GM21367 (cell line): ENCODE data around the gene PSMB11.
"Not testable (repeated sequence)": the region's sequence is repeated elsewhere in the genome, so short reads cannot be mapped to it uniquely, and the experiment has no call there.

Experiments used
- ATAC-seq: cut with Tn5 transposase; IDR thresholded peaks from one replicate; pipeline ENCODE4 v1.9.1; 2021; ENCODE audit not compliant: unreplicated experiment

Gene PSMB11, protein sequence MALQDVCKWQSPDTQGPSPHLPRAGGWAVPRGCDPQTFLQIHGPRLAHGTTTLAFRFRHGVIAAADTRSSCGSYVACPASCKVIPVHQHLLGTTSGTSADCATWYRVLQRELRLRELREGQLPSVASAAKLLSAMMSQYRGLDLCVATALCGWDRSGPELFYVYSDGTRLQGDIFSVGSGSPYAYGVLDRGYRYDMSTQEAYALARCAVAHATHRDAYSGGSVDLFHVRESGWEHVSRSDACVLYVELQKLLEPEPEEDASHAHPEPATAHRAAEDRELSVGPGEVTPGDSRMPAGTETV

DNA sequence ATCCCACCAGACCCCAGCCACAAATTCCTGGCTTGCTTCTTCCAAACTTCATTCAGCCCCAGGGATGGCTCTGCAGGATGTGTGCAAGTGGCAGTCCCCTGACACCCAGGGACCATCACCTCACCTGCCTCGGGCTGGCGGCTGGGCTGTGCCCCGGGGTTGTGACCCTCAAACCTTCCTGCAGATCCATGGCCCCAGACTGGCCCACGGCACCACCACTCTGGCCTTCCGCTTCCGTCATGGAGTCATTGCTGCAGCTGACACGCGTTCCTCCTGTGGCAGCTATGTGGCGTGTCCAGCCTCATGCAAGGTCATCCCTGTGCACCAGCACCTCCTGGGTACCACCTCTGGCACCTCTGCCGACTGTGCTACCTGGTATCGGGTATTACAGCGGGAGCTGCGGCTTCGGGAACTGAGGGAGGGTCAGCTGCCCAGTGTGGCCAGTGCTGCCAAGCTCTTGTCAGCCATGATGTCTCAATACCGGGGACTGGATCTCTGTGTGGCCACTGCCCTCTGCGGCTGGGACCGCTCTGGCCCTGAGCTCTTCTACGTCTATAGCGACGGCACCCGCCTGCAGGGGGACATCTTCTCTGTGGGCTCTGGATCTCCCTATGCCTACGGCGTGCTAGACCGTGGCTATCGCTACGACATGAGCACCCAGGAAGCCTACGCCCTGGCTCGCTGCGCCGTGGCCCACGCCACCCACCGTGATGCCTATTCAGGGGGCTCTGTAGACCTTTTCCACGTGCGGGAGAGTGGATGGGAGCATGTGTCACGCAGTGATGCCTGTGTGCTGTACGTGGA lies at the start of gene PSMB11:
PSMB11 (plus strand) TSS at position 51 of the 804 bp plus-strand sequence; CDS start at position 65, 14 bp downstream.
- no peak for ATAC-seq

DNA sequence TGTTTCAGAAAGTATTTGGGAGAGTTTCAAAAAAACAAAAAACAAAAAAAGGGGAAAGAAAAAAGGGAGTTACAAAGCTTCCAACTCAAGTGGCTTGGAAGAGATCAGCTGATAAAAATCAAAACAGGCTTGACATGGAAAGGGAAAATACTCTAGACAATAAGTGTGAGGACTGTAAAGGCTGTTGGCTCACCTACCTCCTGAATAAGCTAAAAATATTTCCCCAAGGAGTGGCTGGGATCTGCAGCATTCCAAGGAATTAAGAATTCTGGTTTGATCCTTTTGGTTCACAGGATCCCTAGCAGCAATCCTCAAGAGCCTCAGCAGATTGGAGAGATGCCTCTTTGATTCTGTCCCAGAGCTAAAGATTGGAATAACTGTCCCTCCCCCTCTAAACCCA lies 48.5 kb upstream of the PSMB11 start:
- ATAC-seq, result no peak

DNA sequence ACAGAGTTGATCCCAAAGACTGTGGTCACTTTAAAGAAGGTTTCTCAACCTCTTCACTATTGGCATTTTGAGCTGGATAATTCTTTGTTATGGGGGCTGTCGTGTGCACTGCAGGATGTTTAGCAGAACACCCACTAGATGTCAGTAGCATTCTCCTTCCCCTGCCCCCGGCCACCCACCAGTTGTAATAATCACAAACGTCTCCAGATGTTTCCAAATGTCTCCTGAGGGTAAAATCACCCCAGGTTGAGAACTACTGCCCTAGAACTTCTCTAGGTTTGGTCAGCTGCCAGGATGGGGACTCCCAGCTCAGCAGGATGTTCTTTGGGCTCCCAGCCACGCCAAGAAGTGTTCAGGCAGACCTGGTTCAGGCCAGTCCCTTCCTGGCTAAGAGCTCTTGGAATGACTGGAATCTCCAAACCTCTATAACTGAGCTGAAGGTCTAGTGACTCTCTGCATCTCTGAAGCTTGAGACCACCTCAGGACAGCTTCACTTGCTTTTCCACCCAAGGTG lies 47.2 kb upstream of the PSMB11 start:
- ATAC-seq, result no peak

DNA sequence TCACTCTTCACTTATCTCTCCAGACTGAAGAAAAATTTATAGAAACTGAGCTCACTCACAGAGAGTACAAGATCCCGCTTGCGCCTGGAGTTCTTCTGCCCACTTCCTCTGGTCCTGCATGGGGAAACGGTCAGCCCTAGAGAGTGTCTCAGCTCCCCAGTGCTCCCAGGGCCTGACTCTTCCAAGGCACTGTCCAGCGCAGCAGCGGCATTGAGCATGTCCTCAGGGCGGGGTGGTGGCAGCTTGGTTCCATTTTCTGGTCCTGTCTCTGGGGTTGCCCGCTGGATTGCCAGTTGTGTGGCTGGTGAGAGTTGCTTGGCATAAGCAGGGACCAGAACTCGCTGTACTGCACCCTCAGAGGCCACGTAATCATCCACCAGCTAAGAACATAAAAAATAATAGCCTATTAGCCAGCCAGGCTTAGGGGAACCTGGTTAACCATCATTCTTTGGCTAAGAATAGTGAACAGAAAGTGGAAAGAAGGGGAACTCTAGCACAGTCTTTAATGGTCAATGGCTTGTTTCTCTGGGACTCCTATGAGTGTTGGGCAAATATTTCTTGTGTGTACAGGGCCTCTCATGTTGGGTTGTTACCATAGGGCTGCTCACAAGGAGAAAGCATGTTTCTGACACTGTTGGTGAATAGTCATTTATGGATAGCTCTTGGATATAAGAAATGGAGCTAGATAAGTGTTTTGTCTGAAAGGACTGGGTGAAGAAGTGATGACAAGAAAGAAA lies 46.0 kb upstream of the PSMB11 start:
- ATAC-seq, result no peak

DNA sequence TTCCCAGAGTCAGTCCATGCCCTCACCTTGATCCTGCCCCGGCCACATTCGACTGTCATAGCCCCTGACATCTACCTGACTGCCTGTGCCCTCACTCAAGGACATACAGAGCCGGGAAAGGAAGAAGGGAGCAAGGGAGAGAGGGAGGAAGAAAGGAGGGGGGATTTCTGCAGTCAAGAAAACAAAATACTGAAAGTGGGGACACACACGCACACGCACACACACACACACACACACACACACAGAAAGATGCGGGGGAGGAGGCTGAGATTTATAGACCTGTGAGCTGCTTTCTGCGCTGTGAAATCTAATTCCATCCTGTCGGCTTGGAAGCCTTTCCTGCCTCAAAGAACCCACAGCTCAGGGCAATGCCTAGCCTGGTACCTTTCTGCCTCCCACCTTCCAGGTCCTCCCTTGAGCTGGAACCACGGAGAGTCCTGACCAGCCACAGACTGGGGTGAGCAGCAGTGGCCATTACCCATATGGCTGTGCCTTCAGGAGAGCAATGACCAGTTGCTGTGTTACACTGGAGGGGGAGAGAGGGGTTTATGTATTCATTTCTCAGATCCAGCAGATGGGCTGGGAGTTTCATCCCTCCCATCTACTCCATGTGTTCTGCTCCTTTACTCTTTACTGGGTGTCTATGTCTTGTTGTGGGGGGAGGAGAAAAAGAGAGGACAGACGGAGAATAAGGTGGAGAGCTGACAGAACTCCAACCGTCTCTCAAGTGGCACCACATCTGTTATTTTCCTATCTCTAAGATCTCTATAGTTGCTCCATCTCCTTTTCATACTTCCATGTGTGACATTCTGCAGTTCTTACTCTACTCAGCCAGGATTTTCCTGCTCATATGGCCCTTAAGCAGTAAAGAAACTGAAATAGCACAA lies 45.0 kb upstream of the PSMB11 start:
- no peak for ATAC-seq

DNA sequence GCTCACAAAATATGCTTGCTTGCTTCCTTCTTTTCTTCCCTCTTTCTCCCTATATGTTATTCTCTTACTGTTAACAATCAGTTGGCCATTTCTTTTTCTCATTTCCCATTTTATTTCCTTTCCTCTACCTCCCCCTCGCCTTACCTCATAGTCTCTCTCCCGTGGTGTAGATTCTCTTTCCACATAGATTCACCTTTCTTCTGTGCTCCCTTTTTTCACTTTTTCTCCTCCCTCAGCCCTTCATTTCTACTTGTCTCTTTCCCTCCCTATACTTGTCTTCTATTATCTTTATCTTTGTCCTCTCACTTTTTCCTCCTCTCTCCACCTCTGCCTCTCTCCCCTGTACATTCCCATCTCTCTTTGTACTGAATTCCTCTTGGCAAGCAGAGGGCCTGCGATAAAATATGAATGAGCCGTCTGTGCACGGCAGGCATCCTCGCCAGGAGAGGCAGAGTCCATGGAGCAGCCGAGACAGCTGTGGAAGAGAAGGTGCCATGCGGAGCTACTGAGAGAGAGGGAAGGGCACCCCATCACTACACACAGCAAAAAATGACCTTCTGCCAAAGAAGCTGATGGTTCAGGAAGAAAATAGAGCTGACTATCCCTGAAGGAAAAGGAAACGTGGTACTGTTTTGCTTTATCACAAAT lies 44.2 kb upstream of the PSMB11 start:
- ATAC-seq, result no peak

DNA sequence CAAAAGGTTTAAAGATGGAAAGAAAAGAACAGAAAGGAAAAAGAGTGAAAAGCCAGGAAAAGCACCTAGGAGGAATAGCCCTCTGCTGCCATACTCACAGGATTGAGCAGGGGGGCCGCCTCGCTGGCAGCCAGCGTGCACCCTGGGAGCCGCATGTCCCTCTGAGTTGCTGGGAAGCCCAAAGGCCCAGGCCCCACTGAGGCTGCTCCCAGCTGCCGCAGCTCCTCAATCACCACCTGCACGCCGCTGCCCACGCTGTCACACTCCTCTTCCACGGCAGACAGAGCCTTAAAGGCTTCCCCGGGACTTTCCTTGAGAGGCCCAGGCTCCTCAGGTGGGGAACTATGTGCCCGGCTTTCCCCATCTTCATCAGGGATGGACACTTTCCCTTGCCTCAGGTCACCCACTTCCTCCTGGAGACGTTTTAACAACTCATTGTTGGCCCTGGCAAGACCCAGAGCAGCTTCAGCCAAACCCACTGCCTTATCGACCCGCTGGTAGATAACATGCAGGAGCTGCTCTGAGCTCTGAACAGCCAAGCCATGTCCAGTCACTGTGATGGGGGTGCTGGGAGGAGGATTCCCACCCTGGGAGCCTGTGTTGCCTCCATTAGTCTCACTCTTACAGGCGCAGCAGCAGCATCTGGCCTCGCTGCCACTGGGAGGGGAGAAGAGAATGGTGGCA lies 43.5 kb upstream of the PSMB11 start:
- no peak for ATAC-seq

DNA sequence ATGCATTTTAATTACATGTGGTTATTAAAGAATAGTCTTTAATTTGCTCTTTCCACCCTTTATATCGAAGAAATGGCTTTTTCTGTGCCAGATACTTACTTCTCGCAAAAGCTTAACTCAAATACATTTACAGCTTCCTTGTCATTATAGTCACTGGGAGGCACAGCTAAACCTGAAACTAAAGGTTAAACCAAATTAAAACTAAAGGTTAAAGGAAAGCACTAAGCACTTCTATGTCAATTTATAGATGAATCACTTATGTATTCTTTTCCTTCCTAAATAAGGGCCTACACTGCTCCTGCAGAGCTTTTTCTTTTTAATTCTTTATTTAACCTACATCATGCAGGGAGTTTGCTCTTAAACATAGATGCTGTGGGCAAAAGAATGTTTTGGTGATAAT lies 41.2 kb upstream of the PSMB11 start:
- no peak for ATAC-seq

DNA sequence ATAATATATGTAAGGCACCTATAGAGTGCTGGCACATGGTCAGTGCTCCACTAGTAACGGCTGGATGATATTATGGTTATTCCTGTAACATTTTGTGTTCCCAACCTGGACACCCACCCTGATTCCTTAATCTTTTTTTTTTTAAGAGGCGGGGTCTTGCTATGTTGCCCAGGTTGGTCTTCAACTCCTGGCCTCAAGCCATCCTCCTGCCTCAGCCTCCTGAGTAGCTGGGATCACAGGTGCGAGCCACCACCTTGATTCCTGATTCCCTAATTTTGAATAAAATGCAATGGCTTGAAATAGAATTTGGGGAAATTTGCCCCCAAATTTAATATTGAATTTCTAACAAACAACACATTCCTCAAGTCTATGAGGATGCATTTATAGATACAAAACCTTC lies 39.4 kb upstream of the PSMB11 start:
- no peak for ATAC-seq

DNA sequence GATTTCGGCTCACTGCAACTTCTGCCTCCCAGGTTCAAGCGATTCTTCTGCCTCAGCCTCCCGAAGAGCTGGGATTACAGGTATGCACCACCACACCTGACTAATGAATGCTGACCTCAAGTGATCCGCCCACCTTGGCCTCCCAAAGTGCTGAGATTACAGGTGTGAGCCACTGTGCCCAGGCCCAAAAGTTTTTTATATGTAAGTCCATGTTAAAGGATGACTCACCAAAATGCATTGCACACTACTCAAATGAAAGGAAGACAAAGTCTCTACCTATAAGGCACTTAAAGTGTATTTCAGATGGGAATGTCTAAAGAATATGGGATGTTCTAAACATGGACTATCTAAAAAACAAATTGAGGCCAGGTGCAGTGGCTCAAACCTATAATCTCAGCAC lies 37.7 kb upstream of the PSMB11 start:
- ATAC-seq, result not testable (repeated sequence)

DNA sequence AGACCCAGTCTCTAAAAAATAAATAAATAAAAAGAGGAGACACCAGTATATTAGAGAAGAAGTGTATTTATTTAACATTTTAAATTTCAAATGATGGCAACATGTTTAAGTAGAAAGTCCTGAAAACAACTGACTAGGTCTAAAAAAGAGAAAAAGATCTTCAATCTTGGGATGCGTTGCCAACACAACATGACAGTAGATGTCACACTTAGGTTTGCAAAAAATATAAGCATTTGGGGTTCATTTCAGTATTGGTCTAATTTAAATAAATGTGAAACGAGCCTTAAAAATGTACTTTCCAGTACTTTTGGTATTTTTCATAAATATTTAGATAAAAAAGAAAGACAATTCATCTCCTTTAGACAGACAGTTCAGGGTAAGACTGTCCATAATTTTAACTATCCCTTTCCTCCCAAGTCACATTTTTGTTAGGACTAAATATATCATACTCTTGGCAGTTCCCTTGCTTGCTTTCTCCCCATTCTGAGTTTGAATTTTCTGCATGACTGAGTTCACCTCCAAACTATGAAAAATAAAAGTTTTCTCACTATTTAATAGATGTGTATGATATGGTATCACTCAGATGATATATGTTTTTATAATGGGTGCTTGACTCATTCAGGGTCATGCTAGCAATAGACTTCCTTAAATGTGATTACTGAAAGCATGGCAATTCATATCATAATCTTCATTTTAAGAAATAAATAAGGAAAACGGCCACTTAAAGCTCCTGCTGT lies 36.4 kb upstream of the PSMB11 start:
- no peak for ATAC-seq

DNA sequence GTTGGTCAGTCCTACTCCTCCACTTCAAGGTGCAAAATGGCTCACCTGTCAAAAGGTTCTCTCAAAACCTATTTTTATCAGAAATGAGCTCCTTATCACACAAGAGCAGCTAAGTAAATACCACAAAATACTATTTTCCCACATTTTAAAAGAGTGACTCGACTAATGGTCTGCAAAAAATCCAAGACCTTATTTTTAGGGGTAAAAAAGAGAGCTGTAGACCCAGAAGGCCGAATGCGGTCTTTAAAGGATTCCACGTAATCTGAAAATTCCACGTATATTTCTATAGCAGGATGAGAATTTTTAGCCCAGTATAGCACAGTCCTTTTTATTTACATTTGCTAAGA lies 35.9 kb upstream of the PSMB11 start:
- ATAC-seq, result no peak

DNA sequence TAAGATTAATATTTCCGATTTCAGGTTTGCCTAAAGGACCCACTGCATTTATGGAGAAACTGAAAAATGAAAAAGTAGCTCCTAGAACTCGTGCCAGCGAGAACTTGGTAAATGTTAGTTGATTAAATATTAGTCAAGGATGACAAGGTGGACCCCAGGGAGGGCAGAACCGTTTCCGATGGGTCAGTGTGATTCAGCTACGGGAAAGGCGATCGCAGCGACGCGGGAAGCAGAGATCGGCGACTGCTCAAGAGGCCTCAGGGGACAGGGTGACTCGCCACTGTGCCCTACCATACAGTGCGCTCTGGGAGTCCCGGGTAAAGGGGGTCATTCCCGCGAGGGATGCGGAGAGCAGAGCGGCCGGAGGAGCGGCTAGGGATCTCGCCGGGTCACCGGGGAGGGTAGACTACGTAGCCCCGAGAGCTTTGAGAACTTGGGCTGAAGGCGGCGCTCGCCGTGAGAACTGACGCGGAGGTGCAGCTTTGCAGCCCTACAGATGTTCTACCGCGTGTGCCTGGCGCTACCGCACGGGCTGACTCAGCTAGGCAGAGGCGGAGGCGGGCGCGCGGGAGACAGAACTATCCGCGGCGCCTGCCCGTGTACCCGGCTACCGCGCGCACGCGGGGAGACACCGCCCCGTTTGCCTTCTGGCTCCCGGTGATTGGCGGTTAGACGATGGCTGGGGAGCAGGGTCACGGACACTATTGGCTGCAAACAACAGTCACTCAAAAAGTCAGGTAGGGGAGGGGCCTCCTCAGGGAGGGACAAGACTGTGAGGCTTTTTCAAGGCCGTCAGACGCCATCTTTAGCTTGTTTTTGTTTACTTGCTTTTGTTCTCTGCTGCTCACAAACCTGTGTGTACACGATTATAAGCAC lies 35.2 kb upstream of the PSMB11 start:
- peak; percentile 87 for ATAC-seq

DNA sequence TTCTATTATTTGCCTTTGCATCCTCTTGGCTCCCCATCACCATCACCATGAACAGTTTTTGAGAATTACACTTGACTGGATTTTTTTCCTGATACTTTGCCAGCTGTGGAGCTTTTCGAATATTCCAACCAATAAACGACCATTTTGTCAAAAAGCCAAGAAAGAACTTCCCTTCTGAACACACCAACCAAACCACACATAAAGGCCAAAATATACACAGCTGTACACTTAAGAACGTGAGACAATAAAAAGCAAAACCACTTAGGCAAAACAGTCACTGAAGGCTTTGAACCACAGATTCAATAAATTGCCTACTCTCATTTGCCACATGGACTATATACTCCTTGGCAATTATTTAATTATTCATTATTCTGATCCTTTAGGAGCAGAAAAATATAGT lies 33.2 kb upstream of the PSMB11 start:
- no peak for ATAC-seq

DNA sequence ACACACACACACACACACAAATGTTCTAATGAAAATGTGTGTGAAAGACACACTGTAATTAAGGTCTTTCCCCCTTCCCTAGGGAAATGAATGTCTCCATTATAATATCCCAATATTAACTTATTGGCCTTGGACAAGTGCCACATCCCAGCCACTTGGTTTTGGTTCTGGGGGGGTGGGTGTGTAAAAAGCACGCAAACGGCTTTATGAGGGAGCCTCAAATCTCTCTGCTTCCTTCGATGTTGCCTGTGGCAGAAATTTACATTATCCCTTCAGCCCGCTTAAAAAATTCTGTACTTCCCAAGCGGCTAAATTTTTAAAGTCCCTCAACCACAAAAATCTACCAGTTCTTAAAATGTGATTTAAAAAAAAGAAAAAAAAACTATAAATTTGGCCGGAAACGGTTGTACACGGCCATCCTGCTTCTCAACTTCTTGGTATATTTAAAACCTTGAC lies 32.5 kb upstream of the PSMB11 start:
- no peak for ATAC-seq

DNA sequence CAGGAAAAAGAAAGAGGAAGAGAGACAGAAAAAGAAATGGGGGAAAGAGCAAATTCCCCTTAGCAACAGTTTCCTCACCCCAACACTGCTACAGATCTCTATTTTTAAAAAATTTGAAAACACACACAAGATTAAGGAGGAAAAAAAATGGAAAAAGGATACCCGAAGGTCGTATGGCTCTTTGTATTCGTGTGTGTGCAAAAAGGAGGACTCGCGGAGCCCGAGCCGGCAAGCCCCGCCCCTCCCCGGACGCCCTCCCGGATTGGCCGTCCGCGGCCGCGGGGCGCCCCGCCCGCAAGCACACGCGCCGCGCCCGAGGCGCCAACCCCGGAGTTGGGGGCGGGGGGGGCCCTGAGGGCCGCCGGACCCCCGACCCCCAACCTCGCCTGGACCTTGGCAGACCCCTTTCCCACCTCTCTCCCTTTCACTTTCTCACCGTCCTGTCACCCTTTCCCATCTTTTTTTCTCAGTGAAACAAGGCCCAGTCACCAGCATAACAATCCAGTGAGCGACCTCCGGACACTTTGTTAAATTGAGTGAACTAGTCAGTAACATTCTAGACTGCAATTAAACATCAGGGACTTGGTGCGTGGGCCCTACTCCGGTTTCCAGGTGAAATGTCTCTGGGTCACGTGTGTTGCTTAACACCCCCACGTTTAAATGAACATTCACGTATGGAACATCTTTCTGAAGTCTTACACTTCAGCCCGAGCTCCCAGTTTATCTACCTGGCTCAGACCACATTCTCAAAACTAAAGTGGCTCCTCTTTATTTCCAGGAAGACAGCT lies 31.9 kb upstream of the PSMB11 start, which contains the start of gene C14orf93:
C14orf93 (minus strand) TSS at position 205 of the 788 bp plus-strand sequence. CDS start 11,120 bp downstream, outside the sequence.
- peak; percentile 26 for ATAC-seq
